ENCODE data around the gene MYL6B. TPM values are rescaled to one million over a fixed set of nuclear protein-coding genes. Genes with fewer than 3 reads are reported as not detected.

Gene MYL6B
- polyA plus RNA-seq, 2 of the 4 experiments (the other 2 are of a cell fraction): 67.0 to 83.9 TPM

DNA sequence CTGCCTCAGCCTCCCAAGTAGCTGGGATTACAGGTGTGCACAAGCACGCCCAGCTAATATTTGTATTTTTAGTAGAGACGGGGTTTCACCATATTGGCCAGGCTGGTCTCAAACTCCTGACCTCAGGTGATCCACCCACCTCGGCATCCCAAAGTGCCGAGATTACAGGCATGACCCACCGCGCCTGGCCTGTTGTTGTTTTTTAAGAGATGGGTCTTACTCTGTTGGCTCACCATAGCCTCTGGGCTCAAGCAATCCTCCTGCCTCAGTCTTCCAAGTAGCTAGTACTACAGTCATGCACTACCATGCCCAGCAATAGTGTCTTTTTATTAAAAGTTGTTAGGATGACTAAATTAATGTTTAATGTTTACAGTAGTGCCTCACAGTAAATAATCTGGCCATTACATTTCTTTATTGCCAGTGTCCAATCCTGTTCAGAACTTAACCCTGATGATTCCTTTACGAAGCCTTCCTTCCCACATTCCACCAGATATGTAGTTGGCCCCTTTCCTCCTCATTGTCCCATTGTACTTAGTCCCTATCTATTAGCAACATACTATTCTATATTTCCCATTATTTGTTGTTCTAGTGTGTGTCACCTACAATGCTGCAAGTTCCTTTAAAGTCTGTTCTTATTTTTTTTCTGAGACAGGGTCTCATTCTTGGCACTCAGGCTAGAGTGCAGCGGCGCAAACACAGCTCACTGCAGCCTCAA, 45.7 kb downstream of the MYL6B start:
- H3K9me3 ChIP-seq: no peaks in the 10 kb centered on the region
- FAIRE-seq: no peak

DNA sequence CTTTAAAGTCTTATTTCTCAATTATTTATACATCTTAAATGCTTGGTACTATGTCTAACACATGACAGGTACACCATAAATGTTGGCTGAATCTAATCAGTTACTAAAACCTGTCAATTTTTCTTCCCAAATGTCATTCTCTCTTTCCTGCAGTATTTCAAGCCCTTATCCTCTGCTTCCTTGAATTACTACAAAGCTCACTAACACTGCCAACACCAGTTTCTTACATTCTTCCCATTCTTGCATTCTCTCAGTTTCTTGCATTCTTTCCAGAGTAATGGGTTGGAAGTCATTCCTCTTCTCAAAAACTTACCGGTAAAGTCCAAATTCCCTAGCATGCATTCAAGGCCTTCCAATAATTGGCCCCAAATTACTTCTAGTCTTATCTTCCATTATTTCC, 46.4 kb downstream of the MYL6B start:
- ChIA-PET POLR2A (no interaction called here), CTCF (interaction anchor here (0.9 to 6.3 kb wide), 4 partner anchors 7 to 23 kb away, joined by 3 to 46 read pairs (median 13); partner anchors contain the start of genes RNF41 and SMARCC2)
- no peak for DNase-seq (ENCODE audit: low read depth in 1 of 2, low spot score in 1 of 2)
- Histone ChIP-seq H3K9me3 (no peaks in the 10 kb centered on the region), H3K4me1 (no peaks in the 10 kb centered on the region), H3K27ac (no peak overlapping the region), H3K4me2 (no peak overlapping the region), H3K4me3 (no peak overlapping the region)
- TF ChIP-seq TFCP2L1 (CRISPR knock-in tag; IDR thresholded peaks at IDR 0.05) (no peak), MYC (IDR thresholded peaks at IDR 0.05; ENCODE audit: borderline replicate concordance, low read length) (no peak), CBX2 (IDR thresholded peaks at IDR 0.05; ENCODE audit: borderline replicate concordance, low read depth) (no peak), ZNF302 (CRISPR knock-in tag; IDR thresholded peaks at IDR 0.05) (no peak), ZSCAN20 (CRISPR knock-in tag; IDR thresholded peaks at IDR 0.05) (no peak)
- TF ChIP-seq, protein P1, sequence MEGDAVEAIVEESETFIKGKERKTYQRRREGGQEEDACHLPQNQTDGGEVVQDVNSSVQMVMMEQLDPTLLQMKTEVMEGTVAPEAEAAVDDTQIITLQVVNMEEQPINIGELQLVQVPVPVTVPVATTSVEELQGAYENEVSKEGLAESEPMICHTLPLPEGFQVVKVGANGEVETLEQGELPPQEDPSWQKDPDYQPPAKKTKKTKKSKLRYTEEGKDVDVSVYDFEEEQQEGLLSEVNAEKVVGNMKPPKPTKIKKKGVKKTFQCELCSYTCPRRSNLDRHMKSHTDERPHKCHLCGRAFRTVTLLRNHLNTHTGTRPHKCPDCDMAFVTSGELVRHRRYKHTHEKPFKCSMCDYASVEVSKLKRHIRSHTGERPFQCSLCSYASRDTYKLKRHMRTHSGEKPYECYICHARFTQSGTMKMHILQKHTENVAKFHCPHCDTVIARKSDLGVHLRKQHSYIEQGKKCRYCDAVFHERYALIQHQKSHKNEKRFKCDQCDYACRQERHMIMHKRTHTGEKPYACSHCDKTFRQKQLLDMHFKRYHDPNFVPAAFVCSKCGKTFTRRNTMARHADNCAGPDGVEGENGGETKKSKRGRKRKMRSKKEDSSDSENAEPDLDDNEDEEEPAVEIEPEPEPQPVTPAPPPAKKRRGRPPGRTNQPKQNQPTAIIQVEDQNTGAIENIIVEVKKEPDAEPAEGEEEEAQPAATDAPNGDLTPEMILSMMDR (IDR thresholded peaks at IDR 0.05): no peak
- ATAC-seq: no peak
- 74% methylated on average over 1 of the region's 1 CpG for WGBS (ENCODE audit: missing lambda C conversion rate)
- FAIRE-seq: no peak

More for the DNA sequence above, 45.7 kb downstream of the MYL6B start:
- Histone ChIP-seq H3K4me3 (no peak overlapping the region), H3K4me1 (no peaks in the 10 kb centered on the region), H3K27ac (no peak overlapping the region), H3K4me2 (no peak overlapping the region)
- 80% methylated on average over 9 of the region's 9 CpGs for WGBS (ENCODE audit: missing lambda C conversion rate)
- TF ChIP-seq, protein P2, sequence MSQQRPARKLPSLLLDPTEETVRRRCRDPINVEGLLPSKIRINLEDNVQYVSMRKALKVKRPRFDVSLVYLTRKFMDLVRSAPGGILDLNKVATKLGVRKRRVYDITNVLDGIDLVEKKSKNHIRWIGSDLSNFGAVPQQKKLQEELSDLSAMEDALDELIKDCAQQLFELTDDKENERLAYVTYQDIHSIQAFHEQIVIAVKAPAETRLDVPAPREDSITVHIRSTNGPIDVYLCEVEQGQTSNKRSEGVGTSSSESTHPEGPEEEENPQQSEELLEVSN (IDR thresholded peaks at IDR 0.05; ENCODE audit: borderline replicate concordance, low read depth): no peak
- no peak for TF ChIP-seq SREBF2 (IDR thresholded peaks at IDR 0.05)
- TF ChIP-seq, protein P3, sequence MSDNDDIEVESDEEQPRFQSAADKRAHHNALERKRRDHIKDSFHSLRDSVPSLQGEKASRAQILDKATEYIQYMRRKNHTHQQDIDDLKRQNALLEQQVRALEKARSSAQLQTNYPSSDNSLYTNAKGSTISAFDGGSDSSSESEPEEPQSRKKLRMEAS (IDR thresholded peaks at IDR 0.05): no peak
- ChIA-PET POLR2A (no interaction called here), CTCF (interaction anchor here (1.0 to 6.3 kb wide), 7 partner anchors 8 to 78 kb away, joined by 3 to 46 read pairs (median 9); partner anchors contain the start of genes ANKRD52, RNF41 and SMARCC2)
- ATAC-seq (no peak), DNase-seq (ENCODE audit: low read depth in 1 of 2, low spot score in 1 of 2) (no peak)

DNA sequence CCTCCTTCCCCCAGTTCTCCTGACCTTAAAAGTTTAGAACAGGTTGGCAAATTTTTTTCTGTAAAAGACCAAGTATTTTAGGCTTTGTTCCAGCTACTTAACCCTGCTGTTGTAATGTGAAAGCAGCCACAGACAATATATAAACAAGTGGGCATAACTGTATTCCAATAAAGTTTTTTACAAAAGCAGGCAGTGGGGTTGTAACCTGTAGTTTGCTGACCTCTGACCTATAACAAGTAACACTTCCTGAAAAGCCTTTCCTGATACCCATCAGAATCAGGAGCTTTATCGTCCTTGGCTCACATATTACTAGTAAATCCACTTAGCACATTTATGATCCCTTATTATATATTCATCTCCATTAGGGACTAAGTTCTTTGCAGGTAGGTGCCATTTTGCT, 50.0 kb downstream of the MYL6B start:
- Histone ChIP-seq H3K4me2 (no peak overlapping the region), H3K27ac (no peak overlapping the region), H3K4me3 (no peak overlapping the region), H3K9me3 (no peaks in the 10 kb centered on the region), H3K4me1 (no peaks in the 10 kb centered on the region)
- WGBS (ENCODE audit: missing lambda C conversion rate): 93% methylated on average over 1 of the region's 1 CpG
- FAIRE-seq (no peak), ATAC-seq (no peak), DNase-seq (ENCODE audit: low read depth in 1 of 2, low spot score in 1 of 2) (no peak)
- CTCF ChIA-PET: interaction anchor here (0.8 to 2.7 kb wide), 8 partner anchors 10 to 82 kb away, joined by 3 to 19 read pairs (median 4); partner anchors contain the start of gene SMARCC2
- POLR2A ChIA-PET: interaction anchor here (3.4 kb wide), 1 partner anchor 19 kb away, joined by 17 read pairs; the partner anchor contains the start of gene RNF41
- TF ChIP-seq NFE2L2 (conservative IDR thresholded peaks at IDR 0.05; ENCODE audit: low read length) (no peak), SREBF2 (IDR thresholded peaks at IDR 0.05) (no peak), EHMT2 (IDR thresholded peaks at IDR 0.05; ENCODE audit: low read depth) (no peak), ZSCAN20 (CRISPR knock-in tag; IDR thresholded peaks at IDR 0.05) (no peak), JUN (IDR thresholded peaks at IDR 0.05) (no peak)
- TF ChIP-seq, protein P4, sequence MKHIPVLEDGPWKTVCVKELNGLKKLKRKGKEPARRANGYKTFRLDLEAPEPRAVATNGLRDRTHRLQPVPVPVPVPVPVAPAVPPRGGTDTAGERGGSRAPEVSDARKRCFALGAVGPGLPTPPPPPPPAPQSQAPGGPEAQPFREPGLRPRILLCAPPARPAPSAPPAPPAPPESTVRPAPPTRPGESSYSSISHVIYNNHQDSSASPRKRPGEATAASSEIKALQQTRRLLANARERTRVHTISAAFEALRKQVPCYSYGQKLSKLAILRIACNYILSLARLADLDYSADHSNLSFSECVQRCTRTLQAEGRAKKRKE (CRISPR knock-in tag; IDR thresholded peaks at IDR 0.05; ENCODE audit: low read depth): no peak

DNA sequence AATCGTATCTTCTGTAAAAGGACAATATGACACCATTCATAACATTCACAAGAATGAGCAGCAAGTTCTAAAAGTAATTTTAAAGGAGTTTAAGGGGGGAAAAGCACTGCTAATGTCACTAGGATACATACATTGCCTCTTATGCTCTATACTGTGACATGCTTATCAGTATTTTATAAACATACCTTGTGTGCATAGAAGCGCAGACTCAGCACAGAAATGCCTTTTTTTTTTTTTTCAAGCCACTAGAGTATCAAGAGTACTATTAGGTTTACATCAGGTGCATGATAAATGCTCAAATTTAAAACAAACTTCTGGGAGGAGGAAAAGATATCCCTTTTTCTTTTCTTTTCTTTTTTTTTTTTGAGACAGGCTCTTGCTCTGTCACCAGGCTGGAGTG, 50.5 kb downstream of the MYL6B start:
- TF ChIP-seq ZFP36 (IDR thresholded peaks at IDR 0.05; ENCODE audit: borderline replicate concordance, partially characterized antibody) (no peak), HOXB5 (CRISPR knock-in tag; IDR thresholded peaks at IDR 0.05) (no peak), MAFK (IDR thresholded peaks at IDR 0.05; ENCODE audit: partially characterized antibody) (peak; percentile 57), ZSCAN20 (CRISPR knock-in tag; IDR thresholded peaks at IDR 0.05) (no peak), HOXA7 (CRISPR knock-in tag; IDR thresholded peaks at IDR 0.05) (no peak)
- WGBS (ENCODE audit: missing lambda C conversion rate): 81% methylated on average over 2 of the region's 2 CpGs
- POLR2A ChIA-PET: interaction anchor here (3.4 kb wide), 1 partner anchor 19 kb away, joined by 17 read pairs; the partner anchor contains the start of gene RNF41
- Histone ChIP-seq H3K27ac (no peak overlapping the region), H3K4me1 (no peaks in the 10 kb centered on the region), H3K4me3 (no peak overlapping the region), H3K9me3 (no peaks in the 10 kb centered on the region), H3K4me2 (no peak overlapping the region)
- FAIRE-seq (no peak), DNase-seq (ENCODE audit: low read depth in 1 of 2, low spot score in 1 of 2) (no peak), ATAC-seq (no peak)
- CTCF ChIA-PET: interaction anchor here (0.7 to 2.7 kb wide), 5 partner anchors 10 to 167 kb away, joined by 3 to 10 read pairs (median 4); no protein-coding TSS in a partner anchor
